HepG2 (cell line): ENCODE results near the gene GNG2. TPM values are rescaled to one million over a fixed set of nuclear protein-coding genes. Genes with fewer than 3 reads are reported as not detected.

Source experiments
- ELF3 ChIP-seq: IDR thresholded peaks from 2 replicates; pipeline ENCODE4 v1.6.1; 2016; ENCODE audit warnings: missing genetic modification reagents, missing compliant biosample characterization
- ETV5 ChIP-seq: IDR thresholded peaks from 2 replicates; pipeline ENCODE4 v1.6.1; 2018; ENCODE audit warnings: missing biosample characterization, missing genetic modification reagents, inconsistent platforms, borderline replicate concordance
- JUNB ChIP-seq: sonication (generic); formaldehyde crosslinking; IDR thresholded peaks from 2 replicates; pipeline ENCODE4 v1.8.0; 2022; ENCODE audit warnings: missing genetic modification reagents, mild to moderate bottlenecking, borderline replicate concordance
- MED1 ChIP-seq: sonication (generic); formaldehyde crosslinking; IDR thresholded peaks from 2 replicates; pipeline ENCODE4 v1.4.0; 2020; ENCODE audit warnings: missing genetic modification reagents
- MYC ChIP-seq: sonication (generic); formaldehyde crosslinking; IDR thresholded peaks from 2 replicates; pipeline ENCODE4 v1.9.0; 2021; ENCODE audit warnings: missing genetic modification reagents, borderline replicate concordance
- NFKB2 ChIP-seq: sonication (generic); formaldehyde crosslinking; IDR thresholded peaks from 2 replicates; pipeline ENCODE4 v1.4.0; 2020; ENCODE audit warnings: missing genetic modification reagents, borderline replicate concordance
- REXO4 ChIP-seq: sonication (generic); formaldehyde crosslinking; IDR thresholded peaks from 2 replicates; pipeline ENCODE4 v1.8.0; 2022; ENCODE audit warnings: missing genetic modification reagents, mild to moderate bottlenecking, borderline replicate concordance
- TMF1 ChIP-seq: sonication (generic); formaldehyde crosslinking; IDR thresholded peaks from 2 replicates; pipeline ENCODE4 v1.8.1; 2022; ENCODE audit warnings: low read depth, missing genetic modification reagents
- polyA plus RNA-seq, 8 experiments: library from polyadenylated mRNA; depleted of rRNA in 3 of 8; stranded (reverse) in 7 of 8; unstranded in 1 of 8; fragments of >200 nt; fragmentation: Illumina TruSeq in 4 of 8; extraction: Trizol in 4 of 8; gene quantifications; 2 replicates each; pipeline versions ENCODE4 v1.2.1 to v1.2.3, GENCODE V29; 2011 to 2016; ENCODE audit warnings: low read depth in 4 of 8, missing spikeins in 1 of 8, mixed read lengths in 1 of 8; ENCODE audit not compliant: insufficient read depth in 1 of 8
- total RNA-seq, 5 experiments: library from RNA; depleted of rRNA; stranded (reverse); fragments of >200 nt; fragmentation: Illumina TruSeq; extraction: Trizol; gene quantifications; 2 replicates each; pipeline ENCODE4 v1.2.3, GENCODE V29; 2016; ENCODE audit warnings: low read depth in 1 of 5
- TF ChIP-seq, protein P1 (sequence below): sonication (generic); formaldehyde crosslinking; IDR thresholded peaks from 2 replicates; pipeline ENCODE4 v1.4.0; 2020; ENCODE audit warnings: missing genetic modification reagents, borderline replicate concordance
- TF ChIP-seq, protein P2 (sequence below): sonication (generic); formaldehyde crosslinking; IDR thresholded peaks from 2 replicates; pipeline ENCODE4 v1.5.1; 2020; ENCODE audit warnings: mild to moderate bottlenecking, missing genetic modification reagents
- TF ChIP-seq, protein P3 (sequence below): sonication (generic); formaldehyde crosslinking; IDR thresholded peaks from 2 replicates; pipeline ENCODE4 v1.5.0; 2020; ENCODE audit warnings: mild to moderate bottlenecking, missing genetic modification reagents, borderline replicate concordance
- TF ChIP-seq, protein P4 (sequence below): sonication (generic); formaldehyde crosslinking; IDR thresholded peaks from 2 replicates; pipeline ENCODE4 v1.4.0; 2020; ENCODE audit warnings: missing genetic modification reagents

GNG2 gene
- total and polyA plus RNA-seq, 2 of the 13 experiments (the other 11 are each of a cell fraction or from before 2014, with no cell fraction given), result not detected

DNA sequence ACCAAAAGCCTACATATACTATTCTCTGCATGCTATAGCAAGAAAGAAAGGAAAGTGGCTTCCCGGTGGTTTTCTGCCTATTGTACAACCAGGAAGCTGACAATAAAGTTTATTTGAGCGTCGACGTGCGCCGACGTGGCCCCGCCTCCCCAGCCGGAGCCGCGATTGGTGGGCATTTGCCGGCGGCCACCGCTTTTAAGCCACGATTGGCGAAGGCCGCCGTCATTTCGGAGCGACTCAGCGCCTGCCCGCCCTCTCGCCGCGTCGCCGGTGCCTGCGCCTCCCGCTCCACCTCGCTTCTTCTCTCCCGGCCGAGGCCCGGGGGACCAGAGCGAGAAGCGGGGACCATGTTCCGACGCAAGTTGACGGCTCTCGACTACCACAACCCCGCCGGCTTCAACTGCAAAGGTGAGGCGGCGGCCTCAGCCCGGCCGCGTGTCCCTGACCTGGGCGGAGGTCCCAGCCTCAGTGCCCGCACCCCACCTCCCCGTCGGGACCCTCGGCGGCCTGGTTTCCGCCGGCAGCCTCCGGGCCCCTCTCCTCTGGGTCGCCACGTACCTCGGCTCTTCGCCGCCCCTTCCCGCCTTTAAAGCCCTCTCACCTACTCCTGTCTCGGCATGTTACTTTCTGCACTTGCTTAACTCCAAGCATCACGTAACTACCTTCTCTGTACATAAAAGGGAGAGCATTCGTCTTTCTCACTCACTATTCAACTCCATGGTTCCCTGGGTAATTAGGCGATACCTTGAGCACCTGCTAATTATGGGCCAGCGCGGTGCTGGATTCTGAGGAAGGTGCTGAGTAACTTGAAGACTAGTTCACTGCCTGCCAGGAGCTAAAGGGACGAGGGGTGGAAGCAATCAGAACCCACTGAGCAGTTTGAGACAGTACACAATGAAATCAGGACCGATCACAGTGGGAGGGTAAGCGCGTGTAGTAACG is 129.2 kb downstream of the GNG2 start, which contains the start of gene RTRAF (continued):
- TF ChIP-seq, protein P1, sequence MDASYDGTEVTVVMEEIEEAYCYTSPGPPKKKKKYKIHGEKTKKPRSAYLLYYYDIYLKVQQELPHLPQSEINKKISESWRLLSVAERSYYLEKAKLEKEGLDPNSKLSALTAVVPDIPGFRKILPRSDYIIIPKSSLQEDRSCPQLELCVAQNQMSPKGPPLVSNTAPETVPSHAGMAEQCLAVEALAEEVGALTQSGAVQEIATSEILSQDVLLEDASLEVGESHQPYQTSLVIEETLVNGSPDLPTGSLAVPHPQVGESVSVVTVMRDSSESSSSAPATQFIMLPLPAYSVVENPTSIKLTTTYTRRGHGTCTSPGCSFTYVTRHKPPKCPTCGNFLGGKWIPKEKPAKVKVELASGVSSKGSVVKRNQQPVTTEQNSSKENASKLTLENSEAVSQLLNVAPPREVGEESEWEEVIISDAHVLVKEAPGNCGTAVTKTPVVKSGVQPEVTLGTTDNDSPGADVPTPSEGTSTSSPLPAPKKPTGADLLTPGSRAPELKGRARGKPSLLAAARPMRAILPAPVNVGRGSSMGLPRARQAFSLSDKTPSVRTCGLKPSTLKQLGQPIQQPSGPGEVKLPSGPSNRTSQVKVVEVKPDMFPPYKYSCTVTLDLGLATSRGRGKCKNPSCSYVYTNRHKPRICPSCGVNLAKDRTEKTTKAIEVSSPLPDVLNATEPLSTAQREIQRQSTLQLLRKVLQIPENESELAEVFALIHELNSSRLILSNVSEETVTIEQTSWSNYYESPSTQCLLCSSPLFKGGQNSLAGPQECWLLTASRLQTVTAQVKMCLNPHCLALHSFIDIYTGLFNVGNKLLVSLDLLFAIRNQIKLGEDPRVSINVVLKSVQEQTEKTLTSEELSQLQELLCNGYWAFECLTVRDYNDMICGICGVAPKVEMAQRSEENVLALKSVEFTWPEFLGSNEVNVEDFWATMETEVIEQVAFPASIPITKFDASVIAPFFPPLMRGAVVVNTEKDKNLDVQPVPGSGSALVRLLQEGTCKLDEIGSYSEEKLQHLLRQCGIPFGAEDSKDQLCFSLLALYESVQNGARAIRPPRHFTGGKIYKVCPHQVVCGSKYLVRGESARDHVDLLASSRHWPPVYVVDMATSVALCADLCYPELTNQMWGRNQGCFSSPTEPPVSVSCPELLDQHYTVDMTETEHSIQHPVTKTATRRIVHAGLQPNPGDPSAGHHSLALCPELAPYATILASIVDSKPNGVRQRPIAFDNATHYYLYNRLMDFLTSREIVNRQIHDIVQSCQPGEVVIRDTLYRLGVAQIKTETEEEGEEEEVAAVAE (CRISPR knock-in tag), result peak; percentile 49; the same call in 1 of the 2 replicates
- TF ChIP-seq NFKB2 (CRISPR knock-in tag) (peak; percentile 89; the same call in 1 of the 2 replicates), MYC (peak; percentile 46; the same call in 1 of the 2 replicates), TMF1 (CRISPR knock-in tag) (peak; percentile 82; the same call in 1 of the 2 replicates), MED1 (peak; percentile 31; the same call in 1 of the 2 replicates), ETV5 (CRISPR knock-in tag) (0 out of 2 replicates have a peak, but pooled peaks have one; percentile 8), REXO4 (no peak), ELF3 (CRISPR knock-in tag) (peak; percentile 75; the same call in 1 of the 2 replicates), JUNB (CRISPR knock-in tag) (no peak)
- TF ChIP-seq, protein P2, sequence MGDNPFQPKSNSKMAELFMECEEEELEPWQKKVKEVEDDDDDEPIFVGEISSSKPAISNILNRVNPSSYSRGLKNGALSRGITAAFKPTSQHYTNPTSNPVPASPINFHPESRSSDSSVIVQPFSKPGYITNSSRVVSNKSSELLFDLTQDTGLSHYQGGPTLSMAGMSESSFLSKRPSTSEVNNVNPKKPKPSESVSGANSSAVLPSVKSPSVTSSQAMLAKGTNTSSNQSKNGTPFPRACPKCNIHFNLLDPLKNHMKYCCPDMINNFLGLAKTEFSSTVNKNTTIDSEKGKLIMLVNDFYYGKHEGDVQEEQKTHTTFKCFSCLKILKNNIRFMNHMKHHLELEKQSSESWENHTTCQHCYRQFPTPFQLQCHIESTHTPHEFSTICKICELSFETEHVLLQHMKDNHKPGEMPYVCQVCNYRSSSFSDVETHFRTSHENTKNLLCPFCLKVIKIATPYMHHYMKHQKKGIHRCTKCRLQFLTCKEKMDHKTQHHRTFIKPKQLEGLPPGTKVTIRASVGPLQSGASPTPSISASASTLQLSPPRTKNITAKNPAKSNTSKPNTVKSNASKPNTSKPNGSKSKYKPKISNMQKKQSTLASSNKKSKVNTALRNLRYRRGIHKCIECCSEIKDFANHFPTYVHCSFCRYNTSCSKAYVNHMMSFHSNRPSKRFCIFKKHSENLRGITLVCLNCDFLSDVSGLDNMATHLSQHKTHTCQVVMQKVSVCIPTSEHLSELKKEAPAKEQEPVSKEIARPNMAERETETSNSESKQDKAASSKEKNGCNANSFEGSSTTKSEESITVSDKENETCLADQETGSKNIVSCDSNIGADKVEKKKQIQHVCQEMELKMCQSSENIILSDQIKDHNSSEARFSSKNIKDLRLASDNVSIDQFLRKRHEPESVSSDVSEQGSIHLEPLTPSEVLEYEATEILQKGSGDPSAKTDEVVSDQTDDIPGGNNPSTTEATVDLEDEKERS (CRISPR knock-in tag), result 0 out of 2 replicates have a peak, but pooled peaks have one; percentile 13
- TF ChIP-seq, protein P3, sequence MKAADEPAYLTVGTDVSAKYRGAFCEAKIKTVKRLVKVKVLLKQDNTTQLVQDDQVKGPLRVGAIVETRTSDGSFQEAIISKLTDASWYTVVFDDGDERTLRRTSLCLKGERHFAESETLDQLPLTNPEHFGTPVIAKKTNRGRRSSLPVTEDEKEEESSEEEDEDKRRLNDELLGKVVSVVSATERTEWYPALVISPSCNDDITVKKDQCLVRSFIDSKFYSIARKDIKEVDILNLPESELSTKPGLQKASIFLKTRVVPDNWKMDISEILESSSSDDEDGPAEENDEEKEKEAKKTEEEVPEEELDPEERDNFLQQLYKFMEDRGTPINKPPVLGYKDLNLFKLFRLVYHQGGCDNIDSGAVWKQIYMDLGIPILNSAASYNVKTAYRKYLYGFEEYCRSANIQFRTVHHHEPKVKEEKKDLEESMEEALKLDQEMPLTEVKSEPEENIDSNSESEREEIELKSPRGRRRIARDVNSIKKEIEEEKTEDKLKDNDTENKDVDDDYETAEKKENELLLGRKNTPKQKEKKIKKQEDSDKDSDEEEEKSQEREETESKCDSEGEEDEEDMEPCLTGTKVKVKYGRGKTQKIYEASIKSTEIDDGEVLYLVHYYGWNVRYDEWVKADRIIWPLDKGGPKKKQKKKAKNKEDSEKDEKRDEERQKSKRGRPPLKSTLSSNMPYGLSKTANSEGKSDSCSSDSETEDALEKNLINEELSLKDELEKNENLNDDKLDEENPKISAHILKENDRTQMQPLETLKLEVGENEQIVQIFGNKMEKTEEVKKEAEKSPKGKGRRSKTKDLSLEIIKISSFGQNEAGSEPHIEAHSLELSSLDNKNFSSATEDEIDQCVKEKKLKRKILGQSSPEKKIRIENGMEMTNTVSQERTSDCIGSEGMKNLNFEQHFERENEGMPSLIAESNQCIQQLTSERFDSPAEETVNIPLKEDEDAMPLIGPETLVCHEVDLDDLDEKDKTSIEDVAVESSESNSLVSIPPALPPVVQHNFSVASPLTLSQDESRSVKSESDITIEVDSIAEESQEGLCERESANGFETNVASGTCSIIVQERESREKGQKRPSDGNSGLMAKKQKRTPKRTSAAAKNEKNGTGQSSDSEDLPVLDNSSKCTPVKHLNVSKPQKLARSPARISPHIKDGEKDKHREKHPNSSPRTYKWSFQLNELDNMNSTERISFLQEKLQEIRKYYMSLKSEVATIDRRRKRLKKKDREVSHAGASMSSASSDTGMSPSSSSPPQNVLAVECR (CRISPR knock-in tag), result peak; percentile 91; the same call in 1 of the 2 replicates
- TF ChIP-seq, protein P4, sequence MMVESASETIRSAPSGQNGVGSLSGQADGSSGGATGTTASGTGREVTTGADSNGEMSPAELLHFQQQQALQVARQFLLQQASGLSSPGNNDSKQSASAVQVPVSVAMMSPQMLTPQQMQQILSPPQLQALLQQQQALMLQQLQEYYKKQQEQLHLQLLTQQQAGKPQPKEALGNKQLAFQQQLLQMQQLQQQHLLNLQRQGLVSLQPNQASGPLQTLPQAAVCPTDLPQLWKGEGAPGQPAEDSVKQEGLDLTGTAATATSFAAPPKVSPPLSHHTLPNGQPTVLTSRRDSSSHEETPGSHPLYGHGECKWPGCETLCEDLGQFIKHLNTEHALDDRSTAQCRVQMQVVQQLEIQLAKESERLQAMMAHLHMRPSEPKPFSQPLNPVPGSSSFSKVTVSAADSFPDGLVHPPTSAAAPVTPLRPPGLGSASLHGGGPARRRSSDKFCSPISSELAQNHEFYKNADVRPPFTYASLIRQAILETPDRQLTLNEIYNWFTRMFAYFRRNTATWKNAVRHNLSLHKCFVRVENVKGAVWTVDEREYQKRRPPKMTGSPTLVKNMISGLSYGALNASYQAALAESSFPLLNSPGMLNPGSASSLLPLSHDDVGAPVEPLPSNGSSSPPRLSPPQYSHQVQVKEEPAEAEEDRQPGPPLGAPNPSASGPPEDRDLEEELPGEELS (CRISPR knock-in tag), result no peak
